DMS53 (cell line): ENCODE results near the gene PNLIPRP1.

ENCODE experiments used
- DNase-seq: peaks from one replicate; lab custom pipeline; 2025; lab: John Stamatoyannopoulos, UW

PNLIPRP1 gene

DNA sequence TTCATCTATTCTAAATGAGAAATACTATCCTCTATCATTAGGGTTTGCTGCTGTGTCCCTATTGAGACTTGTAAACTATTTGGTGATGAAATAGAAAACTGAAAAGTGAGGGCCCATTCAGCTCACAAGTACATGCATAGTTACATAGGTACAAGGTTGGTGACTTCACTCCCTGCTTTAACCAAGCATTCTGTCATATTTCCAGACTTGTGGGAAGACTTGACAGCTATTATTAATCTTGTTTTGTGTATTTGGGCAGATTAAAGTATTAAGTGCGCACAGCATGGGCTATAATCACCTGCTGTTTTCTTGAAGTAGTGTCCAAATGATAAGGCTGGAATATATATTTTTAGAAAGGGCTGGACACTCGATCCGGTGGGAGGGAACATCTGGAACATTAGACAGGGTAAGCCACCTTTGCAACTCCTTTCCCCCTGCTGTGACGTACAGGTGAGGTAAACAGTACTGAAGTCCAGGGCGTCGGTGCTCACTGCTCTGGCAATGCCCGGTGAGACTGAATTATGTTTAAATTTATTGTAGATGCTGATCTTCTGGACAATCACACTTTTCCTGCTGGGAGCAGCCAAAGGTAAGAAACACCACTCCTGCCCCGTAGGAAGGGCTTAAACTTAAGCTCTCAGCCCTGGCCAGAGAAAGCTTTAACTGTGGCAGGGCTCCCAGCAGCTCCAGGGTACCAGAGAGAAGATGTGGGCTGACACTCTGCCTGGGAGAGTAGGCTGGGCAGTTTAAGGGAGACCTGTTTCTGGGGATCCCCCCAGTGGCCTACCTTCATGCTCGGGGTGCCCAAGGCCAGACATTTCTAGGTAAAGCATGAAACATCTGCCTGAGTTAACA, at the start of gene PNLIPRP1:
Gene PNLIPRP1, plus strand, starts transcription at position 370 of the 855 bp plus-strand sequence. Its CDS starts 171 bp downstream, at position 541.
- DNase-seq: no peak

GRCh38 chr10:116542007-116542677, 48.6 kb upstream of the PNLIPRP1 start:
- no peak for DNase-seq

- DNase-seq: no peak
These were observed 45.6 kb upstream of the PNLIPRP1 start for GRCh38 chr10:116545122-116545521.

DNA sequence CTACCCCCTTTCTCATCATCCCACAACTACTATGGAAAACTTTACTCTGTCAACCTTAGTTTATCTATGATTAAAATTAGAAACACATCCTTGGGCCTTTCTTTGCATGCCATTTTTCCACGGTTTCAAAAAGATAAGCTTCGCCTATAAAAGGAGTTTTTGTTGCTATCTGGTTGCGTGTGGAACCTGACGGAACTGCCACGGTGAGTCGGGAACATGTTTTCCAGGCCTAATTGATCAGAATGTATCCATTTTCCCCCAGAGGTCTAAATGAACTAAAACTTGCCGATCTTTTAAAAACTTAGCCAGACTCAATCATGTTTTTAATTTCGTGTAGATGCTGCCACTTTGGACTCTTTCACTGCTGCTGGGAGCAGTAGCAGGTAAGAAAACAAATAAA, 45.0 kb upstream of the PNLIPRP1 start, which contains the start of gene PNLIP:
Gene PNLIP, plus strand, starts transcription at position 176 of the 400 bp plus-strand sequence. Its CDS starts 162 bp downstream, at position 338.
- no peak for DNase-seq

DNA sequence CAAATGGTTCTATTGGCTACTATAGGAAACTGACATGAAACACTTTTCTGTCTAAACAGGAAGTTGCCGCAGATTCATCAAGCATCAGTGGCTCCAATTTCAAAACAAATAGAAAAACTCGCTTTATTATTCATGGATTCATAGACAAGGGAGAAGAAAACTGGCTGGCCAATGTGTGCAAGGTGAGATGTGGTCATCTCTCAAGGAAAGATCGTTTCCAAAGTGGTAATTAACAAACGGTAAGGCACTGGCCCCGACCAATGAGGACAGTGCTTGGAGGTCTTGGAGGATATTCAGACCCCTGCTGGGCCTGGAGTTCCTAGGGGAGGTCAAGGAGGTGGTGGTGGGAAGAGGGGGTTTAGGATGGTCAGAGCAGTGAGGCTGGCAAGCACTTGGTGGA, 42.5 kb upstream of the PNLIPRP1 start:
- DNase-seq: peak; percentile 46

DNA sequence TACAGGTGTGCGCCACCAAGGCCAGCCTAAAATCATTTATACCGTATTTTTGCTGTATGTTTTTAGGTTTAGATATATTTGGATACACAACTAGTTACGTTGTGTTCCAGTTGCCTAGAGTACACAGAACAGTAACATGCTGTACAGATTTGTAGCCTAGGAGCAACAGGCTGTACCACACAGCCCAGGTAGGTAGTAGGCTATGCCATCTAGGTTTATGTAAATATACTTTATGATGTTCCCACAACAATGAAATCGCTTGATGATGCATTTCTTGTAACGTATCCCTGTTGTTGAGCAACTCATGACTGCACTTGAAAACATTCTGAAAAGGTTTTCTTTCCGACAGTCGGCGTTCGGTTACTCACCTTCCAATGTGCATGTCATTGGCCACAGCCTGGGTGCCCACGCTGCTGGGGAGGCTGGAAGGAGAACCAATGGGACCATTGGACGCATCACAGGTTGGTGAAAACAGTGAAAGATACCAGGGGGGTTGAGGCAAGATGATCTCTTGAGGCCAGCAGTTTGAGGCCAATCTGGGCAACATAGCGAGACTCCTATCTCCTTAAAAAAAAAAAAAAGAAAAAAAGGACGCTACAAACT, 37.3 kb upstream of the PNLIPRP1 start:
- no peak for DNase-seq

- no peak for DNase-seq
These were observed 36.1 kb upstream of the PNLIPRP1 start for GRCh38 chr10:116554628-116555027.

DNA sequence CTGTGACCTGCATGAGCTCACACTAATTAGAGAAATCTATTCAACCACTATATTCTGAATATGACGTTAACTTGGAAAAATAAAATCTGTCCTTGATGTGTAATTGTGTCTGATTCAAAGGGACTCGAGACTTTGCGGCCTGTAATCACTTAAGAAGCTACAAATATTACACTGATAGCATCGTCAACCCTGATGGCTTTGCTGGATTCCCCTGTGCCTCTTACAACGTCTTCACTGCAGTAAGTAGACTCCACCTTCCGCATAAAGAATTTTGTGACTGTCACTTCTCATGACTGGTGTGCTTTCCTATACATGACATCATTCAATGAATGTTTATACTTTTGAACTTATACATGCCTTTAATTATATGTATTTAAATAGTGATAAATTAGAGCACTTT, 34.9 kb upstream of the PNLIPRP1 start:
- DNase-seq: no peak

DNA sequence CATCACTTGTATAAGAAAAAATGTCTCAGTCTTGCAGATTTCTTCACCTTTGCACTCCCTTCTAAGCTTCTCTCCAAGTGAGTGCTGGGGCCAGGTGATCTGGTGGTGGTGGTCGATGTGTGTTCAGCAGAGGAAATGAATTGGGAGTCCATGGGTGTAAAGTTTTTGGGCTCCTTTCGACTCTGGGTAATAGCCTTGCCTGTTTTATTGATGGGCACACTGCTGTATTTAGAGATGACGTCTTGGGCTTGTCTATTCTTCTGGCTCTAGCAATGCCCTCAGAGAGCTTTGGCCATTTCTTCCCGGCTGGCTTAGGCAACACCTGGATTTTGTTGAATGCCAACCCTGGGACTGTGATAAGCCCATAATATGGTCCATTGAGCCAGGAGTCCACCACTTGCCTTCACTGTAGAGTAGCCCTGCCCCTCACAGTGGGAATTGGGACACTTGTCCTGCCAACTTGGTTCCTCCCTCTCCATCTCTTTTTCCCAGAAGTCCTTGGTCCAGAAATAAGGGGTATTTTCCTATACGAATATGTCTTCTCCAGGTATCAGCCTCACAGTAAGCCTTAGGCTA, 33.4 kb upstream of the PNLIPRP1 start:
- no peak for DNase-seq

DNA sequence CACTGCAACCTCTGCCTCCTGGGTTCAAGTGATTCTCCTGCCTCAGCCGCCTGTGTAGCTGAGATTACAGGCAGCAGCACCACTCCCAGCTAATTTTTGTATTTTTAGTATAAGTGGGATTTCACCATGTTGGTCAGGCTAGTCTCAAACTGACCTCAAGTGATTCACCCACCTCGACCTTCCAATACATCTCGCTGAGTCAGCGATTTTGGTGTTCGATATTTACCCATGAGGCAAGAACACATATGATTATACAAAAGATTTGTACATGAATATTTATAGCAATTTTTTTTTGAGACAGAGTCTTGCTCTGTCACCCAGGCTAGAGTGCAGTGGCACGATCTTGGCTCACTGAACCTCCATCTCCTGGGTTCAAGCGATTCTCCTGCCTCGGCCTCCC, 25.2 kb upstream of the PNLIPRP1 start:
- DNase-seq: no peak

- no peak for DNase-seq
These were observed 23.8 kb upstream of the PNLIPRP1 start for GRCh38 chr10:116566932-116567331.

DNA sequence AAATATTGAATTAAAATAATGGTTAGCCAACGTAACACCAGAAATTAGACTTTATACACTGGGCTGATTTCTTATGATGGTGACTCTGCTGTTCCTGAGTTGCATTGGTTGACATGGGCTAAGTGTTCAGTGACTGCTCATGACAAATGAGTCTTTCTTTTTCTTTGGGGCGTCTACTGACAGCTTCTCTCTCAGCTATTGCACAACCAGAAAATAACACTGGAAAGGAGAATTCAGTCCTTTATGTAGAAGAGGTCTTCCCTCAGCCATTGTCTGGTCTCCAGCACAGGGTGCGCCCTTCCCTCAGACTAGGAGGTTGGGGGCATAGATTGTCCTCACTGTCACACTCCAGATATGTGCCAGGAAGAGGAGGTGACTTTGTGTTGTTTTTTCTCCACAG, 23.4 kb upstream of the PNLIPRP1 start:
- no peak for DNase-seq

GRCh38 chr10:116574797-116575196, 16.0 kb upstream of the PNLIPRP1 start:
- no peak for DNase-seq

DNA sequence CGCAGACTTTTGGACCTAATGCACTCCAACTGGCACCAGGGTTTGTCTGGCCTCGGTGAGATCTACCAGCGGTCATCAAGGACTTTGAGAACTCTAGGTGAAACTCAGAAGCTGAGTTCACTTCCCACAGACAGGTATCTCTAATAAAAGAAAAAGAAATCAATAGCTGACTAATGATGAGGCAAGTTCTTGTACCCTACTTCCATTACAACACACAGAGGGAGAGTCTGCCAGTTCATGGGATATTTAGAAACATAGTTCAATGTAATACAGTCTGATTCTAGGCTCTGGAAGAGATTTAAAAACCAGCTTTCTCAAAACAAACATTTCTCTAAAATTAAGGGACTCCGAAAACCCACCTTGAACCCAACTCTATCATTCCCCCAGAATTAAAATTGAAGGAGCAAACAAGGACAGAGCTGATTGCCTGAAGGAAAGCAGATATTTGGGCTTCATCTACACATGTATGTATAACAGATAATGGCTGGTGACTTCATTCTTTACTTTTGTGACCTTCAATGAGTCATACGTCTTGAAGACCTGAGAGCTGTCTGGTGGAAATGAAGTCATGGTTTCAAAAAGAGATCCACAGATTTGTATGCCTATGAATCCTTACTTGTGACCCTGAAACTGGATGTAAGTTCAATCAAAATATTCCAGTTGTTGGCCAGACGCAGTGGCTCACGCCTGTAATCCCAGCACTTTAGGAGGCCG, 2.7 kb upstream of the PNLIPRP1 start:
- no peak for DNase-seq

- DNase-seq: no peak
These were observed 1.8 kb upstream of the PNLIPRP1 start for GRCh38 chr10:116588995-116589394.

DNA sequence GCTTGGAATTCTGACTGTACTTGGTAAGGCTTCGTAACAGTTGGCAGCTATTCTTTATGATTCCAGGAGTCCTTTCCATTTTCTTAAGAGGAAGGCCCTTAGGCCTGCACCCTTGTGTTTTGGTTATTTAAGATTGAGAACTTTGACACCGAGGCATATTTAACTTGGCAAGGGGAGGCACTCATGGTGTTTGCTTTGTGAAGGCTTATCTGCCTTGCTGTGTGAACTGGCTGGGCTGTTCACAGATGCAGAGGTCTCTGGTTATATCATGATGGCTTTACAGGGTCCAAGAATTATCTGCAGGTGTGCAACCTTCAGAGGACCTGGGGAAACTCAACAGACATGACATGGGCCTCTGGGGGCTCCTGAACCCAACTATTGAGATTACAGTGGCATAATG, 833 bp upstream of the PNLIPRP1 start:
- no peak for DNase-seq

DNA sequence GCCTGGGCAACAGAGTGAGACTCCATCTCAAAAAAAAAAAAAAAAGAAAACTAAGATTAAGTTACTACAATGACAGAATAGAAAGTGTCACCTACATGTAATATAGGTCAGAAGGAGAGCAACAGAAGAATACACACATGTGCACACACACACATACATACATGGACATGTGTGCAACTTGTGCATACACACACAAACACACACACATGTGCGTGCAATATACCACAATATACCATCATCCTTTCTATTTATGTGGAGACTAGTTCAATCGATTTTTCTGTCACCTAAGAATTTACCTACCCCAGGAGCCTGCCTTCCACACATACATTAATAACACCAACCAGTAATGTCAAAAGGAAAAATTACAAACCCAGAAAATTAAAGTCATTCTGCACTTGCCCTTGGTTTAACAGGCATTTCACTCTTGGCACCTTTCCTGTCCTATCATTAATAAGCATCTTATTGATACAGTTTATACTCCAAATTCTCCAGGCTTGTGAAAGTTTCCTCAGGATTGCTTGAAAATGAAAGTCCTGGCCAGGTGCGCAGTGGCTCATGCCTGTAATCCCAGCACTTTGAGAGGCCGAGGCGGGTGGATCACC, 2.5 kb downstream of the PNLIPRP1 start:
- no peak for DNase-seq

- DNase-seq: no peak
These were observed 3.8 kb downstream of the PNLIPRP1 start for GRCh38 chr10:116594525-116595035.

GRCh38 chr10:116596062-116596461, 5.3 kb downstream of the PNLIPRP1 start:
- DNase-seq: no peak

- no peak for DNase-seq
These were observed 6.8 kb downstream of the PNLIPRP1 start for GRCh38 chr10:116597543-116597942.

- DNase-seq: no peak
These were observed 7.6 kb downstream of the PNLIPRP1 start for GRCh38 chr10:116598329-116598728.
